Stomach (tissue), 4 donors: ENCODE measurements around the gene CDKN2B-AS1.

Experiments
- CTCF ChIP-seq, 7 experiments: fragments of 450-650 bp in 4 of 7; fragments of 200-600 bp in 3 of 7; sonication (generic) in 3 of 7; IDR thresholded peaks; one replicate each; pipeline ENCODE4 v1.5.1; 2016 to 2019; ENCODE audit warnings: antibody characterized with exemption in 7 of 7, control low read depth in 2 of 7, mild to moderate bottlenecking in 1 of 7
- EP300 ChIP-seq: sonication (generic); formaldehyde crosslinking; IDR thresholded peaks from one replicate; pipeline ENCODE4 v1.6.1; 2017; ENCODE audit warnings: antibody characterized with exemption

DNA sequence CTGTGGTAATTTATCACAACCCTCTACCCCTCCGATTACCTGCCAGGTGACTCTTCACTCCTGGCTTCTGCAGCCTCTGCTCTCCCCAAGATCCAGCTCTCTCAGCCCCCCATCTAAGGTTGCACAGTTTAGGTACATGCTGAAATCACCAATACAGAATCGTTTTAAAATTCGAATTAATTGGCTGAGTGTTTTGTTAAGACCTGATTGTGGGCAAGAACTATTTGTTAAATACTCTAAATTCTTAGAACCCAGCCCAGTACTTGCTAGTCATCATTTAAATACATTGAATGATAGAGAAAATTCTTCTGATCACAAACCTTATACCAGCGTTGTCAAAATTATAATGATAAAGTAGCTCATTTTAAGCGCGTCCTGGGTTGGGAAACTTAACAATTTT, 162.0 kb downstream of the CDKN2B-AS1 start:
- TF ChIP-seq CTCF (IDR thresholded peaks at IDR 0.05) (no peak), EP300 (no peak)
